Stimulated activated CD8-positive, alpha-beta memory T cell treated with anti-CD3 and anti-CD28 coated beads, Interleukin-4, amount 100 ng/mL, for 1 hour (primary cell): ENCODE results near the gene CTLA4.
A peak's percentile ranks its signal among the peaks of the same experiment; 100 is the strongest.
"Not testable (repeated sequence)": the region's sequence is repeated elsewhere in the genome, so short reads cannot be mapped to it uniquely, and the experiment has no call there.

Source experiments
- DNase-seq, 2 donors: peaks; one replicate each; pipeline ENCODE4 v3.0.0-alpha.2; 2020; ENCODE audit warnings: low read depth in 2 of 2, low spot score in 1 of 2

The CTLA4 gene

DNA sequence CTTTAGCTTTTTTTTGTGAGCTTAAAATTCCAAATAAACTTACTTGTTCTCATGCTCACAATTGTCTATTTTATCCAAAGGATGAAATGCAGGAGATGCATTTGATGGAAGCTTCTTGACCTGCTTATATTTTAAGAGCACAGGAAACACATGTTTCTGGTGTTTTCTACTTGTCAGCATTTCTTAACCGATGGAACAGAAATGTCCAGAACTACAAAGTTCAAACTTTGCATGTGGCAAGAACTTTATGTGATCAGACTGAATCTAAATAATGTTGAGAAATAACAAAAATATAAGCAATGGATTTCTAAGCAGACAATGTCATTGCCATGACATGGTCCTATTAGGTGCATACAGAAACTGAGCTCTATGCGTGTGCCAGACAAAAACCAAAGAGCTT is 9.9 kb upstream of the CTLA4 start:
- DNase-seq: no peak

DNA sequence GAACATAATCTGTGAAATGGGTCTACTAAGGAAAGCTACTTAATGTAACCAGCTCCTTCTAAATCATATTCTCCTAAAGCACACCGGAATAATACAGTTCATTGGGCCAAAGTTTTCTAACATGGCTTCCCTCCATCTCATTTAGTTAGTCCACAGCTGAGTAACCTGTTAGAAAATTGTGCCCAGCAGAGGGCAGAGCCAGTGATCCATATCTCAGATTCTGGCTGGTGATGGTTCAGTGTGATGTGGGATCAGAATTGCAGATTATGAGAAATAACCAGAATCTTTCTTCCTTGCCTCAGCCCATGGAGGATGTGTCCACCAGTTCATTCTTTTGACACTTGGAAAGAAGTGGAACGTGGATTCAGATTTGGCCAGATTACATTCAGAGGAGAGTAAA is 9.4 kb upstream of the CTLA4 start:
- no peak for DNase-seq

DNA sequence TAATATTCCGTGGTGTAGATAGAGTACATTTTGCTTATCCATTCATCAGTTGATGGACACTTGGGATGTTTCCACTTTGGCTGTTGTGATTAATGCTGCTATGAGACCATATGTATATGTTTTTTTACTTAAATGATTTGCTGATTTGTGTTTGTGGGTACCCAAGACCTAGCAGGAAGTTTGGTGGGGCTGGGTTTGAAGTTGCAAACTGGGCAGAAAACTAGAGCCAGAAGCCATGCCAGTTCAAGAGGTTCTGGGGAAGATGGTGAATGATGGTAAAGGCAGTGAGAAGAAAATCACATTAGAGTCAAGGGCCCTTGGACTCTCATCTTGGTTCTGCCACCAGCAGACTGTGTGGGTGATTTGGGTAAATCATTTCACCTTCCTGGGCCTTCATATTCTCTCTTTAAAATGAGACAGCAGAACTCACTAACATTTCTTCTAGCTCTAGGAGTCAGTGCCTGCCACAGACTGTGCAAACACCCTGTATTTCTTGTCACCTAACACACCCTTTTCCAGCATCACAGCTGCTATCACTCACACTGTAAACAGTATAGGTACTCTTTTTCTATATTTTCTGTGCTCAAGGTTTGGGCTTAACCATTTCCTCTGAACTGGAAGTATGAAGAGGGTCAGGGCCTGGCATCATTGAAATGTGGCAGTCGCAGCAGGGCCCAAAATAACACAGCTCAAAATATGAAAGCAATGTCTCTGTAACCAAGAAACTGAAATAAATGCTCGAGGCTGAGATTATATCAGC is 8.4 kb upstream of the CTLA4 start:
- no peak for DNase-seq

DNA sequence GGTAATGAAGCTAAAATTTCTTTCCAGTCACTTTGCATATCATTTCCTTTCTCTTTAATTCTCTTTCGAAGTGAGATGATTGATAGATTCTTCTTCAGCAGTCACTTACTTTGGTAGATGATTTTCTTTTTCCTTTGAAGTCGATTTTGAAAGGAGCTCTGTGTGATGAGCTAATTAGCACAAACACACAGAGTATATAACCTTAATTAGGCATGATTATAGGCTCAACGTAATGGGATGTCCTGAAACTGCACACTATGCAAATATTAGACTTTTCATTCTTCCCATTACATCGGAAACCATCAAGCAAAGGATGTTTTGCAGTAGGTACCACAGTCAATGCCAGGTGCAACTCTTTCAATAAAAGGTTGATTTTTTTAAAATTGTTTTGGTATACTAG is 6.4 kb upstream of the CTLA4 start:
- DNase-seq: no peak

DNA sequence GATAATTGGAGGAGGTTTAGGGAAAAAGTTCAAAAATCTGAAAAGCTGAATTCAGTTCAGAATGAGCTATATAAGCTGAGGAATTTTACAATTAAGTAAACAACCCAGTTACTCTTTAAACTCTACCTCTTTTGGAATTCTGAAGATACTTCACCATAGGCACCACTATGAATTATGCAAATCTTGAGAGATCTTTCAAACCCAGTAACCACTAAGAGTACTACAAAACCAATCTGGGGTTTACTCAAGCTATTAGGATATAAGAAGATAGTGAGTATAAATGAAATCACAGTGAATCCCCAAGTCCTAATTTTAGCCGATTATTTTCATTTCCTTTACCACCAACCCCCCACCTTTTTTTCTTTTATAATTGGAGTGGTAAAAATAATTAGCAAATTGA is 6.0 kb upstream of the CTLA4 start:
- no peak for DNase-seq

DNA sequence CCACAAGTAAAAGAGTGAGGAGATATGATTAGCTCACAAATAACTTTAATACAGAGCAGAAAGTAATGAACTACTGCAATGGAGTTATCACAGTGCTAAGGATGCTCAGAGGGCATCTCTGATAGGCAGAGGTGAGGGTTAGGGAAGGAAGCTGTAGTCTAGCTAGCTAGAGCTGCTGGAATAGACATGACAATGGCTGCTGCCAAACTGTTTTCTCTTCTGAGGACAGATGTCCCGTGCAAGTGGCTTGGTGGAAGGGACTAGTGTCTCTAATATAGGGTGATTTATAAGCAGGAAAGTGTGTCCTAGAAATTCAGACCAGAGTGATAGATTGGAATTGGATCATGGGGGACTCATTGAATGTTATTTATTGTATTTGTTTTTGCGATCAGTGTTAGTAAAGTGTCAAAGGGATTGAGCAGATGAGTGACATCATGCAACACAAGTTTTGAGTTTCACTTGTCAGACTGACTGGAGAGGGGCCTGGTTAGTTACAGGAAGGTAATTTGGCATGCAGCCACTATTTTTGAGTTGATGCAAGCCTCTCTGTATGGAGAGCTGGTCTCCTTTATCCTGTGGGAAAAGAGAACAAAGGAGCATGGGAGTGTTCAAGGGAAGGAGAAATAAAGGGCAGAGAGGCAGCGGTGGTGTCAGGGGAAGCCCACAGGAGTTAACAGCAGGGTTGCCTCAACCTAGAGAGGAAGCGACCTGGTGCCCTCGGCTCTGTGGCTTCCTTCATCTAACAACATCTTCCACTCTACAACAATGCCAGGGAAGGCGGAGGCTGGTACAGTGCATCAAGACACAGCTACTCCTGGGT is 1.9 kb downstream of the CTLA4 start:
- peak in 1 of 2 donors; percentile 20 for DNase-seq

DNA sequence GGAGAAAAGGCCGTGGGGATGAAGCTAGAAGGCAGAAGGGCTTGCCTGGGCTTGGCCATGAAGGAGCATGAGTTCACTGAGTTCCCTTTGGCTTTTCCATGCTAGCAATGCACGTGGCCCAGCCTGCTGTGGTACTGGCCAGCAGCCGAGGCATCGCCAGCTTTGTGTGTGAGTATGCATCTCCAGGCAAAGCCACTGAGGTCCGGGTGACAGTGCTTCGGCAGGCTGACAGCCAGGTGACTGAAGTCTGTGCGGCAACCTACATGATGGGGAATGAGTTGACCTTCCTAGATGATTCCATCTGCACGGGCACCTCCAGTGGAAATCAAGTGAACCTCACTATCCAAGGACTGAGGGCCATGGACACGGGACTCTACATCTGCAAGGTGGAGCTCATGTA is 2.9 kb downstream of the CTLA4 start:
- DNase-seq: no peak

DNA sequence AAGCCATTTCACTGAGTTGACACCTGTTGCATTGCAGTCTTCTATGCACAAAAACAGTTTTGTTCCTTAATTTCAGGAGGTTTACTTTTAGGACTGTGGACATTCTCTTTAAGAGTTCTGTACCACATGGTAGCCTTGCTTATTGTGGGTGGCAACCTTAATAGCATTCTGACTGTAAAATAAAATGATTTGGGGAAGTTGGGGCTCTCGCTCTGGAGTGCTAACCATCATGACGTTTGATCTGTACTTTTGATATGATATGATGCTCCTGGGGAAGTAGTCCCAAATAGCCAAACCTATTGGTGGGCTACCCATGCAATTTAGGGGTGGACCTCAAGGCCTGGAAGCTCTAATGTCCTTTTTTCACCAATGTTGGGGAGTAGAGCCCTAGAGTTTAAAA is 3.4 kb downstream of the CTLA4 start:
- DNase-seq: no peak

DNA sequence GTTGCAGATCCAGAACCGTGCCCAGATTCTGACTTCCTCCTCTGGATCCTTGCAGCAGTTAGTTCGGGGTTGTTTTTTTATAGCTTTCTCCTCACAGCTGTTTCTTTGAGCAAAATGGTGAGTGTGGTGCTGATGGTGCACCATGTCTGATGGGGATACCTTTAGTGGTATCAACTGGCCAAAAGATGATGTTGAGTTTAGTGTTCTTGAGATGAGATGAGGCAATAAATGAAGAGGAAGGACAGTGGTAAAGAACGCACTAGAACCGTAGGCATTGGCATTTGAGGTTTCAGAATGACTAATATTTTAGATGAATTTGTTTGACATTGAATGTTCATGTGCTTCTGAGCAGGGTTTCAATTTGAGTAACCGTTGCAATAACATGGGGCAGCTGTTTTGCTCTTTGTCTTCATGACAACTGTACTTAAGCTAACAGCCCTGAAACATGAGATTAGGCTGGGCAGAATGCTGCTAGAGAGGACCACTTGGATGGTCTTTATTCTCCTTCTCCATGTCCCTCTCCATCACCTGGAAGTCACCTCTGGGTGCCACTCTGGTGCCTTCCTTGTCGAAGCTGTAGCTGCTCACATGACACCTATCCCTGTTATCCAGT is 3.9 kb downstream of the CTLA4 start:
- no peak for DNase-seq

DNA sequence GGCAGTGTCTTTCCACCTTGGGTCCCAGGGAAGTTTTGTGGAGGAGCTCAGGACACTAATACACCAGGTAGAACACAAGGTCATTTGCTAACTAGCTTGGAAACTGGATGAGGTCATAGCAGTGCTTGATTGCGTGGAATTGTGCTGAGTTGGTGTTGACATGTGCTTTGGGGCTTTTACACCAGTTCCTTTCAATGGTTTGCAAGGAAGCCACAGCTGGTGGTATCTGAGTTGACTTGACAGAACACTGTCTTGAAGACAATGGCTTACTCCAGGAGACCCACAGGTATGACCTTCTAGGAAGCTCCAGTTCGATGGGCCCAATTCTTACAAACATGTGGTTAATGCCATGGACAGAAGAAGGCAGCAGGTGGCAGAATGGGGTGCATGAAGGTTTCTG is 5.9 kb downstream of the CTLA4 start:
- no peak for DNase-seq

DNA sequence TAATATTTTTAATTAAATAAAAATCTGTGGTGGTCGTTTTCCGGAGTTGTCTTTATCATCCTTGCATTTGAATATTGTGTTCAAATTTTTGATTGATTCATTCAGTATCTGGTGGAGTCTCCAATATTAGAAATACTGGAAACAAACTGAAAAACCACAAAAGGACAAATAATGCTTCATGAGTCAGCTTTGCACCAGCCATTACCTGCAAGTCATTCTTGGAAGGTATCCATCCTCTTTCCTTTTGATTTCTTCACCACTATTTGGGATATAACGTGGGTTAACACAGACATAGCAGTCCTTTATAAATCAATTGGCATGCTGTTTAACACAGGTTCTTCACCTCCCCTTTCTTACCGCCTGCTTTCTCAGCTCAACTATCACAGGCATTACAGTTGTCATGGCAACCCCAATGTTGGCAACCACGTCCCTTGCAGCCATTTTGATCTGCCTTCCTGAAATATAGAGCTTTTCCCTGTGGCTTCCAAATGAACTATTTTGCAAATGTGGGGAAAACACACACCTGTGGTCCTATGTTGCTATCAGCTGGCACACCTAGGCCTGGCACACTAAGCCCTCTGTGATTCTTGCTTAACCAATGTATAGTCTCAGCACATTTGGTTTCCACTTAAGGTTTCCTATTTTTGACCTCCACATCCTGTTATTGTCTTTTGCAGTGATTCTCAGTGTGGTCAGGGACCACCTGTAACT is 6.5 kb downstream of the CTLA4 start:
- no peak for DNase-seq

DNA sequence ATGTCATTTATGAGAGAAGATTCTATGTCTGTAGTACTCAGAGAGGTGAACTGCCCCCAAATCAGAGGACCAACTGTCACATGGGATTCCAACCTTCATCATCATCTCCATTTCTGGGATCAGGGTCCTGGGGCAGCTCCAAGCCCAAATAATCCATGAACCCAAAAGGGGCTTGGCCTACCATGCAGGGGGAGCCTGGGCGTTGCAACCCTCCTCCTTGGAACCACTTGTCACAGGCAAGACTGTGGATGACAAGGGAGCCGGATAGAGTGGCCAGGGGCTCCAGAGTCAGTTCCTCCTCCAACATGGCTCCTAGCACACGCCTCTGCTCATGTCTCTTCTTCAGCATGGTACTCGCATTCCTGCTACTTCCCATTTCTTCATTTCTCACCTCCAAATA is 7.9 kb downstream of the CTLA4 start:
- no peak for DNase-seq

DNA sequence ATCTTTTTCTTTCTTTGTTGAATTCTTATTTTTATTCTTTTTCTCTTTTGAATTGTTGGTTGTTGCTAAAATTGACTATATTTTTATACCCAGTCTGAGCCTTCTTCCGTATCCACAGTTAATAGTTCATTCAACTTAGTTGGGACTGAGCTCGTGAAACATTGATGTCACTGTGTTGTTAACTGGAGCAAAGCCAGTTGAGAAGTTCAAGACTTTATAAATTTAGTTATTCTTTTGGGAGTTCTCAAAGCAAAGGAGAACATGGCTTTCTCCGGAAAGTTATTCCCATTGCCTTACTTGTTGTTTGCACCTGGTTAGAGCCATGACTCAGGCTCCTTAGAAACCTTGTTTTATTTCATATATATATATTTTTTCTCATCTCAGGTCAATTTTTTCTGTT is 8.8 kb downstream of the CTLA4 start:
- DNase-seq: no peak

DNA sequence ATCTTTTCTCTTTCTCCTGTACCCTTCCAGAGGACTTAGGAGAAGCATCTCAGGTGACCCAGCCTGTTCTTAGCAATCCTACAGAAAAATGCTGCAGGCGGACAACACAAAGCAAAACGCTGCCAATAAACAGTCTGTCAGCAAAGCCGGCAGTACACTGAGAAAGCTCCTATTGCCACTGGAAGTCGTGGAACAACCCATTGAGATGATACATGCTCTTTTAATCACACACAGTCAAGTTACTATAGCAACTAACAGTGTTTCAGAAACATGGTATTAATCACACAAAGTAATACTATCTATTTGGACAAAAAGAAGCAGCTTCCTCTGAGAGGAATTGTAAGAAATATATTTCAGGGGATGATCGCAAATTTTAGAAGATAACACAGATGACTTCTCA is 10.5 kb downstream of the CTLA4 start:
- DNase-seq: no peak

DNA sequence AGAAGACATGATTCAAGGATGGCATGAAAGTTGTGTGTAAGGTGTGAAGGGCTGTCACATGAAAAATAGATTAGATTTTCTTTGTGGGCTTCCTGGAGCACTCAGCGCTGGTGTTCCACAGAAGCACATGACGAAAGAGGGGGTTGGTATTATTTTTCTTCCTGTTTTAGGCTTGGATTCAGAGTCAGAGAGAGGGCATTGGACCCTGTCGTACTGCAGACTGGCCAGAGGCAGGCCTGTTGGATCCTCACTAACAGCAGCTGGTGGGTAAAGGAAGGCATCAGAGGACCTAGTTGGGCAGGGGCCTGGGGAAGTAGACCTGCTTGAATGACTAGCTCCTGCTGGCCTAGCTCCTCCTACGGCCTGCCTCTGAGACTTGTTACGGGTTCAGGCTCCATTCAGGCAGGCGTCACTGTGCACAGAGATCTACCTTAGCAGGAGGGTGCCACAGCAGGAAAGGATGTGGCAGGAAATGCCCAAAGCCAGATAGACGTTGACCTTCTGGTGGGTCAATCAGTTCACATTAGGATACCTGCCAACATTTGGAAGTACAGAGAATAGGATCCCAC is 13.1 kb downstream of the CTLA4 start:
- DNase-seq: no peak

DNA sequence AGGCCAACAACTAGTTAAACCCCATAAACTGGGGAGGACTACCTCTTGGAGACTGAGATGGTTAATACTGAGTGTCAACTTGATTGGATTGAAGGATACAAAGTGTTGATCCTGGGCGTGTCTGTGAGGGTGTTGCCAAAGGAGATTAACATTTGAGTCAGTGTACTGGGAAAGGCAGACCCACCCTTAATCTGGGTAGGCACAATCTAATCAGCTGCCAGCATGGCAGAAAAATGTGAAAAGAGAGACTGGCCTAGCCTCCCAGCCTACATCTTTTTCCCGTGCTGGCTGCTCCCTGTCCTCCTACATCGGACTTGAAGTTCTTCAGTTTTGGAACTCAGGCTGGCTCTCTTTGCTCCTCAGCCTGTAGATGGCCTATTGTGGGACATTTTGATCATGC is 13.6 kb downstream of the CTLA4 start:
- DNase-seq: not testable (repeated sequence)

DNA sequence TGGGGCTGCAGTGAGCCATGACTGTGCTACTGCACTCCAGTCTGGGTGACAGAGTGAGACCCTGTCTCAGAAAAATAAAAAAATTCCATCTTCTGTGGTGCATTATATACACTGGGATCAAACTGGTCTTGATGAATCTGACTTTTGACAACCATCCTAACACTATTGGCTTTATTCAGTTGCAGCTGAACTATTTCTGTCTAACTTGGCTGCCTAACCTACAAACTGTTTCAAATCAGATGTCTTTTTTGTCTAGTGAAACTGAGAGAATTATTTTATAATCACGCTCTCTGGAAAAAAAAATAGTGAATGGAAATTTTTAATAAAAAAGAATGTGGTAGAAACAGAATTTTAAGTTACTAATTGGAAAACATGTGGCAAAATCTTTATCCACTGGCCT is 15.0 kb downstream of the CTLA4 start:
- DNase-seq: no peak

DNA sequence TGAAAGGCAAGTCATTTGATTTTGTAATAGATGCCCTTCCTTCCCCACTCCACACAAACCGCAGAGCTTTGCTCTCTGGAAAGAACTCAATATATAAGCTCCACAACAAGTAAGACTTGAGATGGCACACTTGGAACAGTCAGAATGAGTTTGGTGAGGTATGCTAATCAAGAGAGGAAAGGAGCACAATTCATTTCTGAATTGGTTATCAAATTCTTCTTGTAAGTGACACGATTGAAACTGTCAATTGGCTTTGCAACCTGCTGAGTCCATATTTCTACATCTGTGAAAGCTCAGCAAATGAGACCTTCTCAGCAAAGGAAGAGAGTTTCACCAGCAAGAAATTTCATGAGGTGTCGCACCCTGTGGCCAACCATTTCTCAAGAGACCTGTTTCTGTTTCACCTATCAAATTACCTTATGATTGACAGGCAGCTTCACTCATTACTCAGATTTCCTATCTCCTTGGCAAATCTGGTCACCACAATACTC is 19.1 kb downstream of the CTLA4 start:
- no peak for DNase-seq

DNA sequence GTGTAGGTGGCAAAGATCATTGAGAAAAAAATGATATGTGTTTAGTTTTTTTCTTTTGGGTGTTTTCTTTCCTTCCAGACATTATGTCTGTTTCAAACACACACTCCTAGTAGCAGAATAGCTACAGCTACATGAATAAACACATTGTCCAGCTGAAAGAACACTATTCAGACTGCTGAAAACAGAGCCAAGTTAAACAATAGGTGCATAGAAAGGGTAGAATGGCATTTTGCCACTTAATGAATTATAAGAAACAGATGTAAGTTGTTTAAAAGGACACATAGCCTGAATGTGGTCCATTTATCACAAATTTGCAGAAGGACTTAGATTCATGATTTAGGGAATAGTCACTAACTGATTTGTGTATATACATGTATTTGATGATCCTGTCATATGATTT is 20.1 kb downstream of the CTLA4 start:
- DNase-seq: no peak

DNA sequence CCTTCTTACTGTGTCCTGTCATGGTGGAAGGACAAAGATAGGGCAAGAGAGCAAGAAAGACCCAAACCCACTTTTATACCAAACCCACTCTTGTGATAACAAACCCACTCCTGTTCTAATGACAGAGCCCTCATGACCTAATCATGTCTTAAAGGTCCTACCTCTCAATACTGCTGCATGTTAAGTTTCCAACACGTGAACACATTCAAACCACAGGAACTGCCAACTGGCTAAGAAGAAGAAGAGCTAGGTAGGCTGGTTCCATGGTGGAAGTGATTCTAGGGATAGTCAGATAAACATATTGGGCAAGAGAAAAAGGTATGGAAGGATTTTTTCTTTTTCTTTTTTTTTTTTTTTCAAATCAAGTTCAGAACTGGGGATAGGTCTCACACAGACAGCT is 22.0 kb downstream of the CTLA4 start:
- no peak for DNase-seq

DNA sequence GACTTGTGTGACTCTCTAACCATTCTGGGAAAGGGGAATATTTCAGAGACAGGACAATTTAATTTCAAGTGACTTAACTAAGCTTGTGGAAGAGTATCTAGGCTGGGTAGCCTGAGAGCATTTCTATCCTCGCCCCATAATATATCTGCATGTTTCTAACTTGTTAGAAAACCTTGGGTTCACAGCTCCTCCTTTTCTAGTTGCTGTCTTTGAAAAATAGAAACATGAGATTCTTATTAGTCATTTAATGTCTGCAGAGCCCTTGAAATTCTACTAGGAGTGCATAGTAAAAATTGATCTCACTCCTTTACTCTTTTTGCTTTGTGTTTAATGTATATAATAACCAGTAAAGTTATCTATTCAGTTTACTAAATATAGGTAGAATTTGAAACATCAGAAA is 22.4 kb downstream of the CTLA4 start:
- DNase-seq: no peak
